ENCODE measurements around the gene DIDO1. TPM values are rescaled to one million over a fixed set of nuclear protein-coding genes. Genes with fewer than 3 reads are reported as not detected.
"Not testable (repeated sequence)": the region's sequence is repeated elsewhere in the genome, so short reads cannot be mapped to it uniquely, and the experiment has no call there.

DIDO1 gene
- total RNA-seq, 2 donors from 2014 or later = 34.7 to 37.5 TPM

GRCh38 chr20:62963614-62964397 lies 37.5 kb upstream of the DIDO1 start:
- Histone ChIP-seq H3K4me1 (no peaks in the 10 kb centered on the region), H3K9me3 (no peaks in the 10 kb centered on the region), H3K27ac (no peak overlapping the region), H3K4me3 (no peak overlapping the region), H3K27me3 (no peaks in the 10 kb centered on the region), H3K36me3 (no peaks in the 10 kb centered on the region)
- no peak for DNase-seq (ENCODE audit: low spot score)
- TF ChIP-seq CTCF (IDR thresholded peaks at IDR 0.05) = no peak

- Histone ChIP-seq H3K27me3 (no peaks in the 10 kb centered on the region), H3K4me3 (no peak overlapping the region)
Observed at GRCh38 chr20:62962891-62963613, 36.7 kb upstream of the DIDO1 start.

GRCh38 chr20:62962221-62962879 lies 36.0 kb upstream of the DIDO1 start:
- H3K27ac ChIP-seq = no peak overlapping the region
- DNase-seq (ENCODE audit: low spot score) = no peak
- H3K36me3 ChIP-seq = no peaks in the 10 kb centered on the region
- no peaks in the 10 kb centered on the region for H3K9me3 ChIP-seq
- no peak for TF ChIP-seq CTCF (IDR thresholded peaks at IDR 0.05)
- no peak overlapping the region for H3K4me3 ChIP-seq
- H3K4me1 ChIP-seq = no peaks in the 10 kb centered on the region
- no peaks in the 10 kb centered on the region for H3K27me3 ChIP-seq

More at GRCh38 chr20:62962891-62963613, 36.7 kb upstream of the DIDO1 start:
- no peak for TF ChIP-seq CTCF (IDR thresholded peaks at IDR 0.05)
- no peak overlapping the region for H3K27ac ChIP-seq
- no peaks in the 10 kb centered on the region for H3K4me1 ChIP-seq
- no peaks in the 10 kb centered on the region for H3K36me3 ChIP-seq
- no peaks in the 10 kb centered on the region for H3K9me3 ChIP-seq
- no peak for DNase-seq (ENCODE audit: low spot score)

GRCh38 chr20:62961799-62962198 lies 35.5 kb upstream of the DIDO1 start:
- DNase-seq (ENCODE audit: low spot score) = no peak
- Histone ChIP-seq H3K27ac (peak overlapping the region in 1 of 2 donors; percentile 59), H3K27me3 (no peaks in the 10 kb centered on the region), H3K4me3 (no peak overlapping the region), H3K36me3 (no peaks in the 10 kb centered on the region), H3K9me3 (no peaks in the 10 kb centered on the region), H3K4me1 (no peaks in the 10 kb centered on the region)
- no peak for TF ChIP-seq CTCF (IDR thresholded peaks at IDR 0.05)

- H3K4me1 ChIP-seq = peaks cover 0 to under 1% of the 10 kb centered on the region in 2 donors
- H3K27me3 ChIP-seq = no peaks in the 10 kb centered on the region
- TF ChIP-seq CTCF (IDR thresholded peaks at IDR 0.05) = peak in 1 of 2 donors; percentile 22
- peak overlapping the region in 1 of 2 donors; percentile 59 for H3K27ac ChIP-seq
- H3K9me3 ChIP-seq = no peaks in the 10 kb centered on the region
- DNase-seq (ENCODE audit: low spot score) = no peak
- peak overlapping the region in 1 of 2 donors; percentile 30 for H3K4me3 ChIP-seq
- no peaks in the 10 kb centered on the region for H3K36me3 ChIP-seq
Observed at GRCh38 chr20:62961310-62961783, 35.0 kb upstream of the DIDO1 start.

- DNase-seq (ENCODE audit: low spot score); H3K4me1 ChIP-seq; H3K27me3 ChIP-seq; H3K36me3 ChIP-seq; H3K9me3 ChIP-seq: not testable (repeated sequence)
- Histone ChIP-seq H3K27ac (peak overlapping the region in 1 of 2 donors; percentile 55), H3K4me3 (peak overlapping the region in 1 of 2 donors; percentile 22)
Observed at GRCh38 chr20:62960446-62961309, 34.4 kb upstream of the DIDO1 start.
